Activated gamma-delta T cell treated with anti-CD3 and anti-CD28 coated beads, Interleukin-2, amount 50 U/mL, for 16 hours (primary cell): Measurements from ENCODE around the gene C17orf50.

Experiments used
- DNase-seq: peaks from one replicate; pipeline ENCODE4 v3.0.0-alpha.2; 2020; ENCODE audit warnings: low read depth

The C17orf50 gene

DNA sequence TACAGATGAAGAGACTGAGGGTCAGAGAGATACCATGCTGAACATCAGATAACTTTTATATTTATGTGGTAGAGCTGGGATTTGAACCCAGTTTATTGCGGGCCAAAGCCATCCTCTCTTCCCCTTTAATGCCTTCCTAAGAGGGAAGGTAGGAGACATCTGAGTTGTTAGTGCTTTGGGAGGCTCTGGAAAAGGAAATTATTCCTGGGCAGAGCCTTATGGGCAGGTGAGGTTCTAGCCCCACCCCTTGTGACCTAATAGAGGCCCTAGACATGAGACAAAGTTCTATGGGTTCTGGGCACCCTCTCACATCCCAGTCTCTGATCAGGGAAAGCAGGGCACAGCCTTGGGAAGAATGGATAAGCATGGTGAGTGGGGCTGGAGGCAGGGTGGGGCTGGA is at the start of gene C17orf50:
C17orf50 (plus strand) TSS at position 301 of the 400 bp plus-strand sequence; CDS start at position 356, 55 bp downstream.
- DNase-seq, result no peak

DNA sequence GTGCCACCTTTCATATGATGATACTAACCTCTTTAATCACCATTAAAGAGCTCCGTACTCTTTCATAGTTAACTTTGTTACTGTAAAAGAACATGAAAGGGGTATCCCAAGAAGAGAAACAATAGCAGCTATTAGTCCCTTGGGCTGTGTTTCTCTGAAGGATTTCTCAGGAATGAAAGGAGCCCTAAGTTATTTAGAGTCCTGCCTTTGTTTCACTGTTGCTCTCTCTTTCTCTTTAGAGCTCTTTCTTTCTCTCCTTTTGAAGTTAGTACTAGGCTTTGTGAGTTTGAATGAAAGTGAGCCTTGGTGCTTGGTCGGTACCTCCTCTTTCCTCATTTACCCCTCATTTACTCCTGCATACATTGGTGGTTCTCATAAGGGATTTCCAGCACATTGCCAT is 49.7 kb upstream of the C17orf50 start:
- no peak for DNase-seq

DNA sequence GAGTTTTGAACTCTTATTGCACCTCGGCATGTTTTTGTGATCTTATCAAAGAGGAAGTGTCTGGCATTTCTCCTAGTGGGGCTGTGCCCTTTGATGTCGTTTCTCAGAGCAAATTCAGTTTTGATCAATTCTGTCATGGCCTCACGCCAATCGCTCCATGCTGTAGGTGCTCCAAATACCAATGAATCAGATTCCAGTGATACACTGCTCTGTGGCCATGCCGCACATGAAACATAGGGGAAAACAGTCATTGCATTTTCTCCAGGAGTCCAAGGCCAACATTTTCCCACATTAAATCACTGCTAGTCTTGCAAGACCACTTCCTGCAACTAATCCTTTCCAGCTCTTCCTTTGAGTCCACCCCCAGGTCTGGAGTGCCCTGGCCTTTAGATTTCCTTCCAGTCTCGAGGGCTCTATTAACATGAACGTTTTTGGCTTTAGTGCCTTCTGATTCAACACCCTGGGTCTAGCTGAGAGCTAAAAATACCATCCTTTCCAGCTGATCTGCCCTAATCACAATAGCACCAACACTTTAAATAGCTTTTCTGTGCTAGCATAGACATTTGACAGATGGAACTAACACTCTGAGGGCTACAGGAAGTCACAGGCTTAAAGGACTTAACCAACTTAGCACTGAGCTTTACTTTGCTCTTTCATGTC is 47.5 kb upstream of the C17orf50 start:
- DNase-seq, result no peak

DNA sequence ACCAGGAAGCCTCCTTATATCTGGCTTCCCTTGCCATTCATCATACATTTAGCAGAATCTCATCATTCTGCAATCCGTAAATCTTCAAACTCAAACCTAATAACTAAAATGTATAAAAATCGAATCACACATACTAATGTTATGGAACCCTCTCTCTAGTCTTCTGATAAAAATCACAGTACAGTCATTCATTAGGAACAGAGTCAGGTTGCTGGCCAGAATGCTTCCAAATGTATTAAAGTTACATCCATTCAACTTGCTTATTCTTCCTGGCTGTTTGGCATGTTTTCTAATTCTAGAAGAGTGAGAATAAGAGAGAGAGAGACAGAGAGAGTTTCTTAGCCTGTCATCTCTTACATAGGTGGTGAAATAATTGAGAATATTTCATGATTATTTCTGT is 45.7 kb upstream of the C17orf50 start:
- DNase-seq, result no peak

DNA sequence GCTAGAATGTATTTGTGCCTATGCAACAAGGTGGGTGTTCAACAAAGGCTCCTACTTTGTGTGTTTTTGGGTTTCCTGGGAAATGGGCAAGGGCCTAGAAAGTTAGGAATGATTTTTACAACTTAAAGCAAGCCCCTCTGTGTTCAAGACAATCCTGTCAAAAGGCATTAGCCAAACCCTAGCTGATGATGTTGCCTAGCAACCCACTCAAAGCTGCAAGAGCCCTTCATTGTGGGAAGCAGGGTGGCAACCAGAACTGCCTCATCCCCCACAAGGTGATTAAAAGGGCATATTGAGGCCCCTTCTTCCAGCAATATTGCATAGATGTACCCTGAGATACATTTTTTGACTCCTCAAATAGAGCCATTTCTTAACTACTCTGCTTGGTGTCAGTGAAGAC is 45.3 kb upstream of the C17orf50 start:
- DNase-seq, result no peak

DNA sequence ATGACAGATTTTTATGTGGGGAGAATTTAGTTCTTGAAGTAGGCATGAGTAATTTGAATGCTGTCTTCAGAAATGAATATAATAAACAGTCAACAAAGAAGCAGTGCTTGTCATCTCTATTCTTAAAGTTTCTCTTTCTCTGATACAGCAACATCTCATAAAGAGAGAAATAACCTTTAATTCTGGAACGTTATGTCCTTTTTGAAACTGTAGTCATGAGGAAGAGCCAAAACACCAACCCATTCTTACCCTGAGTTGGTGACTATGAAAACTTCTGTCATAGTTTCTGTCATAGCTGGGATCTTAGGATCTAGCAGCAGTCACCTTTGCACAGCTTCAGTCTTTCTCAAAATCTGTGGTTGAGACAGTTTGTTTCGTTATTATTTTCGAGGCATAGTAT is 44.5 kb upstream of the C17orf50 start:
- DNase-seq, result no peak

DNA sequence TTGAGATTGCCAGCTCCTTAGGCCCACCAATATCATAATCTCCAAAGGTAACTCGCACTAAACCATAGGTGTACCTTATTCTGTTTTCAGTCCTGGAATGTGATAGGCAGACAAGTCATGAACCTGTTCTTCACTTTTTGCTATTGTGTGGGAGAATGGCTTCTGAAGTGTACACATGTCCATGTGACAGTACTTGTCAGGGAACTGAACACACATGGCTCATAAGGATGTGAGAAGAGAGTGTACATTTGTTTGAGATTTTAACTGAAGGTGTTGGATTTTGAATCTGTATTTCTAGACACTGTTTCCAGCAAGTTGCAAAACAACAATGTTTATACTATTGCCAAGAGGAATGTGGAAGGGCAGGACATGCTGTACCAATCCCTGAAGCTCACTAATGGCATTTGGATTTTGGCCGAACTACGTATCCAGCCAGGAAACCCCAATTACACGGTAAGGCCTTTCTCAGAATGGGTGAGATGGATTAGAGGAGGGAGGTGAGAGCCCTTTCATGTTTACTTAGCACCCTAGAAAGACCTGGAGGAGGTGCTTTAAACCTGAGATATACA is 43.7 kb upstream of the C17orf50 start:
- DNase-seq, result no peak

DNA sequence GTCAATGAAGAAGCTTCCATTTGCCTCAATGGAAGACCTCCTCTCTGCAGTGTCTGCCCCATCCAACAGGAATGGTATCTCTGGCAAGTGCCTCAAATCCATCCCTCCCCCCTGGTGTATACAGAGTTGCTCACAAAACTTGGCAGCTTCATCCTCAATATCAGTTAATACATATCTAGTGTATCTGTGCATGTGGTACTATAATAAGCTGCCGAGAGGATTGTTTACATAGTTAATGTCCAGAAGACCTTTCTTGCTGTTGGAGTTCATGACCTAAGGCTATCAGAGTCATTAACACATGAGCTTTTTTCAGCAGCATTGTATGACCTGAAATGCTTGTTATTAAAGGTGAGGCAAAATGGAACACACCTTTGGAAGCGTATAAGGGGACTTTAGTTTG is 43.2 kb upstream of the C17orf50 start:
- no peak for DNase-seq

DNA sequence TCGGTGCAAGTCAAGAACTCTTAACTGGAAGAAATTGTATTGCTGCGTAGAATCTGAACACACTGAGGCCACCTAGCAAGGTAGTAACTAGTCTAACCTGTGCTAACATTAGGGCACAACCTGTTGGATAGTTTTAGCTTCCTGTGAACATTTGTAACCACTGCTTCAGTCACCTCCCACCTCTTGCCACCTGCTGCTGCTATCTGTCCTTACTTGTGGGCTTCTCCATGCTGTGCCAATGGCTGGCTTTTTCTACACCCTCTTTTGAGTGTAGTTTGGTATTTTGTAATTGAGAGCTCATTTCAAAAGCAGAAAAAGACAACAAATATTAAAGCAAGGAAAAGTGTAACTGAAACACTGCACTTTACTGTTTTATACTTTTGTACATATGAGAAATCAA is 37.0 kb upstream of the C17orf50 start:
- DNase-seq, result no peak

DNA sequence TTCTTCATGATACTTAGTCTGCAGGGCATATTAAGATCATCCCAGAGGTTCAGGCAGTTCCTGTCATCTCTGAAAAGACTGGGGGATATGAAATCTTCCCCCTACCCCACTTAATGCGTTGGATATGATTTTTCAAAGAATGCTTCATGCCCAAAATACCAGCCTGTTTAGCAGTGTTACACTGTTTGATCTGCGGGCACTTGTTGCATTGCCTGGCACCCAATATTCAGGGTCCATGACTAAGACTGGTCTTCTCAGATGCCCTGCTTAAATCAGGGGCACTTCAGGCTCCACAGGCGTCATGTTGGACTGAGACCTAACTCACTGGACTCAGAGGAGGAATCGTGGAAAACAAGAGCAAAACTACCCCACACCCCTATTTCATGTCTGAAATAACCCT is 35.6 kb upstream of the C17orf50 start:
- DNase-seq, result no peak

DNA sequence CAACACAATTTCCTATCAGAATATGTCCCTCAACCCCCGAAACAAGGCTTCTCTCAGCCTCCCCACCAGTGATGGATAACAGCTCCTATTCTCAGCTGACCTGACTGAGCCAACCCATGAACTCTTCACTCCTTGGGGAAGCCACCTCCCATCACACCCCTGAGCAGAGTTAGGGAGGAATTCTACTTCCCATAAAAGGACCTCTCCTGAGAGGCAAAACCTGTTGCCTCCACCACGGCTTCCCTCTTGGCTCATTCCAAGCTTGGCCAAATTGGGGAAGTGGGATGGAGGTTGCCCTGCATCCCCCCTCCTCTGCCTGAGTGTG is 34.9 kb upstream of the C17orf50 start:
- no peak for DNase-seq

DNA sequence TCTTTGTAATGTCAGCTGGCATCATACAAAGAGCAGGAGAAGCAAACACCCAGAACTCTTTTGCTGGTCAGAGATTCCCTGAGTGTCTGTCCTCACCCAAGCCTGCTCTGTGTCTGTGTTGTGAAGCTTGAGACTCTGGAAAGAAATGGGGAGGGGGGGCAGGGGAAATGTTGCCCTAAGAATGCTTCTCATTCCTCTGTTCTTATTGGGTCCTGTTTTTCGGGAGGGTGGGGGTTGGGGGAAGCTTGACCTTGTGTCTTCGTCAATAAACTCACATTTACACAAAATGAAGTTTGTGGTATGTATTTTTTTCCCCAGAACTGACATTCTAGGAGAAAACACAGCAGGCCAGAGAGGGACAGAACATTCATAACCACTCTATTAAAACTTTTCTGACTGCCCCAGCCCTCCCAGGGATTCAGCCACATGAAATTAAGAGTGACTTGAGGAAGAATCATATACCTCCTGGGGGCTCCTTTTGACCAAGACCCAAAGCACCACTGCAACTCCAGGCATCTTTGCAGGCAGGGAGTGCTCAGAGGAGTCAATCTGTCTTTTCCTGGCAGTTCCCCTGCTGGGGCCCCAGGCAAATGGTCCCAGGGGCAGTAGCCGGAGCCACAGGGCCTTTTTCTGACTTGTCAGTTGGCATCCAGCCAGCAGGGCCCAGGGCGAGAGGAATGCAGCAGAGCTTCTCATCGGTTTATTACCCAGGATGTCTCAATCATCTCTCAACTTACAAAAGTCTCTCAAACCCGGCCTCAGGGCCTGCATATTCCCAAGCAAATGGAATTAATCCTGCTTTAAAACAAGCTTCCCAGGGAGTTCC is 34.3 kb upstream of the C17orf50 start:
- DNase-seq, result no peak

DNA sequence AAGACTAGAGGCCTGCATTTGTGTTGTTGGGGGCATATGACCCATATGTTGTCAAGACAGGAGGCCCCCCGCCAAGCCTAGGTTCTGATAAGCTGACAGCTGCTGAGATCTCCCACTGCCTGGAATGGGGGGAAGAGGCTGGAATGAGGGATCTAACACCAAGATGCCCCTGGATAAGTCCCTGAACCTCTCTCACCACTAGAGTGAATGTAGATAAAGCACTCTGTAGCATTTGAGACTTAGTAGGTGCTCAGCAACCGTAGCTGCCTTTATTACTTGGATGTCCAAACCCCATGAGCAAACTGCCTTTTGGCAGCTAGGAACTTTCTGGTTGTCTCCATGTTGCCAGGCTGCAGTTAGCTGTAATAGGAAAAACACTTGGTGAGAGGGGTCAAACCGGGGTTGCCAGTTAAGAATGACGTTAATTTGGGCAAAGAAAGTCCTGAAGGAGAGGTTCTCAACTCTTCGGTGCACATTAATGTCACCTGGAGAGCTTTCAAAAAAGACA is 33.7 kb upstream of the C17orf50 start:
- no peak for DNase-seq

DNA sequence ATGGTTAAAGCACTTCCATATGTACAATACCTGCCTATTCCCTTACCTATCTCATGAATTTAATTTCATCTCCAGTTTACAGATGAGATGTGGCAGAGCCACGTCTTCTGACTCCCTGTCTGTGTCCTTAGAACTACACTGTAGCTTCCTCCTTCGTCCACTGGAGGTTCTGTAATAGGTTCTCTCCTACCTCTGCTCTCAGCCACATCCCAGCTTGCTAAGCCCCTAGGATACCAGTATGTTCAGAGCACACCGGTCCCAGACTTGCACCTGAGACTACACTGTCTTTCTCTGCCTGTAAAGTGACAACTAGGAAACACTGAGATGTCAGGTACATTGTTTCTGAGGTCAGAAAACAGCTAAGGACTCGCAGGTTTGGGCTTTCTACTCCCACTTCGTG is 33.1 kb upstream of the C17orf50 start:
- no peak for DNase-seq

DNA sequence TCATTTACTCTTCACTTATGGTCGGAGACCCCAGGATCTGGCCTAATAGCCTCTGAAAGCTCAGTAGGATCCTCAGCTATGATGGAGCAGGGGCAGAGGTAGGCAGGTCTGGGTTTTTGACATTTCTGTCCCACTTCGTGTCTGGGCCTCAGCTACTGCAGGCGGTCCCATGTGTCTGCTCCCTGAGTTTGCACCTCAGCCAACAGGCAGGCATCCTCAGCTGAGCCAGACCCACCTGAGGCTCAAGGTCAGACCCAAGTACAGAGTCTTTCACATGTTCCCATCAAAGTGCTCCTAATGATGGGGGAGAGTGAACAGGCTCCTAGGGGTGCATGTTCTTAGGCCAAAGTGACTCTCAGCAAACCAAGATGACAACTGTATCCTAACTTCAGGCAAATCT is 32.1 kb upstream of the C17orf50 start:
- no peak for DNase-seq

DNA sequence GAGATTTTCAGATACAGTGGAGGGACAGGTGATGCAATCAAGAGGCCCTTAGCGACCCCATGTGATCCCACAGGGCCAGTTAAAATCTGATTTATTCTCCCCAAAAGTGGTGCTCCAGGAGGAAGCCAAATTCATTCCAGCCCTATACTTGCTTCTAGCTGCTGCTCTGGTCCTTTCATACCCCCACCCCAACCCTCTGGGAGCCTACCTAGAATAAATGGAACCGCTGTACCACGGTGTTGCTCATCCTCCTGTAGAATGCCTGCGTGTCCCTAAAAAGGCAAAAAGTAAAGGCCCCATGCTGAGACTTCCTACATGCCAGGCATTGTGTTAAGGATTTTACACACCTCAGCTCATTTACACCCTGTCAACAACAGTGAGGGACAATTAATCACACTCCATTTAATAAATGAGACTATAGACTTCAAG is 31.3 kb upstream of the C17orf50 start:
- no peak for DNase-seq

DNA sequence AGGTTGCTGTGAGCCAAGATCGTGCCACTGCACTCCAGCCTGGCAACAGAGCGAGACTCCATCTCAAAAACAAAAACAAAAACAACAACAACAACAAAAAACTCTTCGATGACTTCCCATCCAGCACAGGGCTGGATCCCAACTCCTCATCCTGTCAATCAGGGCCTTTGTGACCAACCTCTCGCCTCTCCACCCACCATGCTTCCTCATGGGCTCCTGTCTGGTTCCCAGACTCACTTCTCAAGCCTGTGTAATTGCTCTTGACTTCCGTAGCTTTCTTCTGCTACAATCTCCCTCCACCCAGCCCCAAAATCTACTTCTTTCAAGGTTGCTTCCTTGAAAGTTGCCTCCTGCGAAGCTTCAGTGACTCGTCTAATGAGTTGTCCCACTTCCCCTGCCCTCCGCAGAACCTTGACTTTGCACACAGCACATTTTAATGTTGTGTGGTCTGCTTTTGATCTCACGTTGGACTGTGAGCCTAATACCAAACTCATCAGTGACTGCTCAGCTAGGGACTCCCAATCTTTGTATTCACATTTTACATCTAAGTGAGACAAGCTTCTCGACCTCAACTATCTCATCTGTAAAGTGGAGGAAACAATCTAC is 30.2 kb upstream of the C17orf50 start:
- no peak for DNase-seq

DNA sequence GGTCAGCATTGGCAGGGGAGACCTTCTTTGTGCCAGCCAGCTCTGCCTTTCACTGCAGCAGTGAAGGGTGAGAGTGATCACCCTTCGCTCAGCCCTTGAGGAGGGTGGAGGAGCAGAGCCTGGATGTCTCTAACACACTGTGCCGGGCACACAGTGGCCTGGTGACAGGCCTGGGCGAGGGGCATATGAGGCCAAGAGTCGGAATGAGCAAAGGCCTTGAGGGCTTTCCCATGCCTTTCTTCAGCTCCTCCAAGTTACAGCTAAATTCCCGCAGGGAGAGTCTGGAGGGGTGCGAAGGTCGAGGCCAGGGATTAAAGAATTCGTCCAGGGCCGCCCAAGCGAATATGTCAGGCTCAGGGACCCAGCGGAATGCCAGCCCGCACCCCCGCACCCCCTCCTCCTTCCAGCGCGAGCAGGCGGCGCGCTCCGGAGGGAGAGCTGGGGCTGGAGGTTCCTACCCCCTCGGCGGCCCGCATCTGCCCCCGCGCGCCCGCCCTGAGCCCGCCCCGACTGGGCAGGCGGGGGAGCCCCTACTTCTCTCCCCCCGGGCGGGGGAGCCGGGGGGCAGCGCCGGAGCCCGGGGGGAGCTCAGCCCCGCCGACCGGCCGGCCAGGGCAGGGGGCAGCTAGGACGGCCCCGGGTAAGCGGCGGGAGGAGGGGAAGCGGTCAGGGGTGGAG is 29.3 kb upstream of the C17orf50 start, which contains the start of gene RASL10B:
RASL10B (plus strand) TSS at position 401 of the 678 bp plus-strand sequence. CDS start 3,546 bp downstream, outside the sequence.
- peak; percentile 19 for DNase-seq

DNA sequence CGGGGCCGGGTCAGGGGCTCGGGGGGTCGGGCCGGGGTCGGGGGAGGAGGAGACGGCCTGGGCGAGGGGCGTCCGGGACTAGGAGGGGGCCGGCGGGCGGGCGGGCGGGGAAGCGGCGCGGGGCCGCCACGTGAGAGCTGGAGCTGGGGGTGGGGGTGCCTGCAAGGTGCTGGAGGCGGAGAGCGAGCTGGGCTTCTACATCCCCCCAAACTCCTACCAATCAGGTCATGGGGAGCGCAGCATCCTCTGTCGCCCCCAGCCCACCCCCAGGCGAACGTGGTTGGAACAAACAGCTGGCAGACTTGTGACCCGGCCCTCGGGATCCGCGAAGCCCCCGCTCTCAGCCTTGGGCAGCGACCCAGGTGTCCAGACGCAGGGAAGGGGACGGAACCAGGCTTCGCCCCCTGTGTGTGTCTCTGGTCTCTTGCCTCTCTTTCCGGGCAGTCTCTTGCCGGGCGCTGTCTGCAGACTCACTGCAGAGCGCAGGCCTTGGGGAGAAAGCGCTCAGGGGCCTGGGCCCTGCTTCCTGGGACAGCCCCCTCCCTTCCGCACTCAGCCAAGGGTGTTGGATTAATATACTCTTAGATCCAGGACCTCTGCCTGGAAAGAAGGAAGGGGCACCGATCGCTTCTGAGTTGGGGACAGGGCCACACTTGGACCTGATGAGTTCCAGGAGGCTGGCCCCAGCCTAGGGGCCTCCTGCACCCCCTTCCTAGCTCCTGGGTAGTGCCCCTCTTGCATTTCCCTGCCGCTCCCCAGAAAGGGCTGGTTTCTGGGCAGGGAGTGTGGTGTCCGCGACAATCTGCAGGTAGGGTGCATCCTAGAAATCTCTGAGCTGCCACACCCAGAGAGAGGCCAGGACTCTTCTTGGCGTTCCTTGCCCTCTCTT is 28.5 kb upstream of the C17orf50 start:
- no peak for DNase-seq

DNA sequence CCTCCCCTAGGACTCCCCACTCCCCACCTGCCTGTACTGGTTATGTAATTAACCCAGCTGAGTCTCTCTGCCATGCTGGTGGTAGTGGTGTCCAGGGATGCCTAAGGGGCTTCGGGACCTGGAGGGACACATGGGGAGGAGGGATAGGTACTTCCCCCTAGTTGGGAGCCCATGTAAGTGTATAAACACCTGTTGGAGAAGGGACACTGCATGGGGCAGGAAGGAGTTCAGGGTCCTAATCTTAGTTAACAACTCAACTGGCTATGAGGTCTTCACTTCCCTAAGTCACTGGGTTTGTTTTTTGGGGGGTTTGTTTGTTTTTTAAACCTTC is 27.9 kb upstream of the C17orf50 start:
- no peak for DNase-seq

DNA sequence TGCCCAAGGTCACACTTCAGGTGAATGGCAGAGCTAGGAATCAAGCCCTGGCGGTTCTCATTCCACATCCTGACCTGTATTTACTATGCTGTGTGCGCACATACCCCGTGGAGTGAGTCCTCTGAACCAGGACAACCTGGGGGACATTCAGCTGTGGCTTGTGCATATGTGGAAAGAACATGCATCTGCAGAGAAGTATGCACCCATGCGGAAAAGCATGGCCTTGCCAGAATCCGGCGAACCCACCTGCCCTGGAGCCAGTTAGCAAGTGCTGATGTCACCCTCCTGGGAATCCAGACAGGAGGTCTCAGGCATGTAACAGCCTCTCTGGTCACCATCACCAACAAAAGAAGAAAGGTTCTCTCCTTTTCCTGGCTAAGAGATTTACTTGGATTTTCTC is 27.3 kb upstream of the C17orf50 start:
- DNase-seq, result no peak
